A549 (cell line): ENCODE results near the gene LAMA3.

Experiments
- BHLHE40 ChIP-seq: IDR thresholded peaks from 2 replicates; pipeline ENCODE4 v1.6.1; 2012; ENCODE audit warnings: low read depth, low read length, inconsistent platforms
- CBX2 ChIP-seq: fragments of 200-600 bp; sonication (generic); IDR thresholded peaks from 2 replicates; pipeline ENCODE4 v1.6.1; 2016; ENCODE audit warnings: low read depth, mild to moderate bottlenecking, borderline replicate concordance
- CTCF ChIP-seq: fragments of >200 bp; sonication (Bioruptor Twin); formaldehyde crosslinking; IDR thresholded peaks from 3 replicates; pipeline ENCODE4 v1.5.1; 2016
- EP300 ChIP-seq, 2 experiments: fragments of >200 bp; sonication (Bioruptor Twin); formaldehyde crosslinking; IDR thresholded peaks; 2 replicates in 1 of 2; 3 replicates in 1 of 2; pipeline ENCODE4 v1.6.1; 2016 to 2017
- MAX ChIP-seq: IDR thresholded peaks from 2 replicates; pipeline ENCODE4 v1.6.1; 2012
- RAD21 ChIP-seq, 2 experiments: fragments of >200 bp in 1 of 2; sonication (Bioruptor Twin) in 1 of 2; formaldehyde crosslinking in 1 of 2; IDR thresholded peaks in 1 of 2; conservative IDR thresholded peaks in 1 of 2; 2 replicates in 1 of 2; 3 replicates in 1 of 2; pipeline ENCODE4 v1.6.1; 2012 to 2018; ENCODE audit warnings: inconsistent platforms in 1 of 2
- SMC3 ChIP-seq: fragments of >200 bp; sonication (Bioruptor Twin); formaldehyde crosslinking; IDR thresholded peaks from 3 replicates; pipeline ENCODE4 v1.6.1; 2018; ENCODE audit warnings: inconsistent platforms
- TP53 ChIP-seq: fragments of 250-450 bp; sonication (Bioruptor Pico); IDR thresholded peaks from 2 replicates; pipeline ENCODE4 v1.5.0; 2021; ENCODE audit warnings: mild to moderate bottlenecking, moderate library complexity
- USF2 ChIP-seq: fragments of 450-650 bp; IDR thresholded peaks from 2 replicates; pipeline ENCODE4 v1.6.1; 2014; ENCODE audit warnings: antibody characterized with exemption
- ZFP36 ChIP-seq: fragments of 450-650 bp; IDR thresholded peaks from 2 replicates; pipeline ENCODE4 v1.6.1; 2014; ENCODE audit warnings: borderline replicate concordance; ENCODE audit not compliant: partially characterized antibody

- TF ChIP-seq EP300 (IDR thresholded peaks at IDR 0.05): no peak
- no peak for TF ChIP-seq CTCF
- TF ChIP-seq ZFP36: no peak
- TF ChIP-seq TP53: no peak
- no peak for TF ChIP-seq RAD21 (conservative IDR thresholded peaks at IDR 0.05 in 1 of 2, IDR thresholded peaks at IDR 0.05 in 1 of 2)
- no peak for TF ChIP-seq SMC3
- TF ChIP-seq BHLHE40: no peak
- TF ChIP-seq MAX: no peak
- no peak for TF ChIP-seq CBX2
- TF ChIP-seq USF2: no peak
Measured at GRCh38 chr18:23835506-23835905, 146.3 kb downstream of the LAMA3 start.
